GM23338 (cell line): ENCODE measurements around the gene TEX36. TPM values are rescaled to one million over a fixed set of nuclear protein-coding genes. Genes with fewer than 3 reads are reported as not detected.

Source experiments
- ATAC-seq: fragments of 200-7000 bp; cut with Tn5 transposase; 3 replicates; pipeline ENCODE4 v1.9.1; 2020
- DNase-seq: peaks from one replicate; pipeline ENCODE4 v3.0.0-alpha.2; 2015; ENCODE audit warnings: low spot score
- H2AFZ ChIP-seq: fragments of 200-600 bp; sonication (generic); 2 replicates; pipeline ENCODE4 v1.8.0; 2016; ENCODE audit warnings: antibody characterized with exemption, mild to moderate bottlenecking, moderate library complexity
- H3F3A ChIP-seq: fragments of 200-600 bp; sonication (generic); replicated peaks from 2 replicates; pipeline ENCODE4 v1.8.0; 2017; ENCODE audit warnings: antibody characterized with exemption, mixed run types, low read depth
- H3K27ac ChIP-seq: fragments of 200-600 bp; sonication (generic); 2 replicates; pipeline ENCODE4 v1.6.1; 2016; ENCODE audit warnings: low read depth
- H3K27me3 ChIP-seq: fragments of 200-600 bp; sonication (generic); 2 replicates; pipeline ENCODE4 v1.8.0; 2016; ENCODE audit warnings: mild to moderate bottlenecking, mixed run types, moderate library complexity; ENCODE audit not compliant: insufficient read depth
- H3K36me3 ChIP-seq: fragments of 200-600 bp; sonication (generic); 2 replicates; pipeline ENCODE4 v1.8.0; 2016; ENCODE audit warnings: mild to moderate bottlenecking; ENCODE audit not compliant: insufficient read depth
- H3K4me1 ChIP-seq: fragments of 200-600 bp; sonication (generic); 2 replicates; pipeline ENCODE4 v1.8.0; 2016; ENCODE audit warnings: mild to moderate bottlenecking, moderate library complexity; ENCODE audit not compliant: insufficient read depth
- H3K4me2 ChIP-seq: fragments of 200-600 bp; sonication (generic); 2 replicates; pipeline ENCODE4 v1.7.1; 2017; ENCODE audit warnings: mixed run types
- H3K4me3 ChIP-seq: fragments of 200-600 bp; sonication (generic); 2 replicates; pipeline ENCODE4 v1.6.1; 2016; ENCODE audit warnings: mixed run types
- H3K79me2 ChIP-seq: fragments of 200-600 bp; sonication (generic); replicated peaks from 2 replicates; pipeline ENCODE4 v1.8.0; 2017; ENCODE audit warnings: mild to moderate bottlenecking; ENCODE audit not compliant: insufficient read depth
- H3K9me2 ChIP-seq: fragments of 200-600 bp; sonication (generic); 2 replicates; pipeline ENCODE4 v1.8.0; 2017; ENCODE audit not compliant: insufficient read depth
- H4K20me1 ChIP-seq: fragments of 200-600 bp; sonication (generic); replicated peaks from 2 replicates; pipeline ENCODE4 v1.8.0; 2017; ENCODE audit warnings: mild to moderate bottlenecking; ENCODE audit not compliant: insufficient read depth
- H3K27ac Mint-ChIP-seq: 2 replicates; pipeline ENCODE4 v1.8.0; 2020; ENCODE audit warnings: inconsistent platforms, mild to moderate bottlenecking, moderate library complexity, mixed read lengths
- H3K27me3 Mint-ChIP-seq: 3 replicates; pipeline ENCODE4 v1.8.0; 2022; ENCODE audit warnings: low read depth, mild to moderate bottlenecking, moderate library complexity, mixed read lengths, inconsistent platforms; ENCODE audit not compliant: insufficient read depth, poor library complexity
- H3K36me3 Mint-ChIP-seq: 3 replicates; pipeline ENCODE4 v1.8.0; 2021; ENCODE audit warnings: low read depth, mild to moderate bottlenecking, inconsistent platforms, moderate library complexity, mixed read lengths
- H3K4me1 Mint-ChIP-seq: 3 replicates; pipeline ENCODE4 v1.8.0; 2020; ENCODE audit warnings: mild to moderate bottlenecking, inconsistent platforms, mixed read lengths
- H3K4me3 Mint-ChIP-seq: 3 replicates; pipeline ENCODE4 v1.8.0; 2021; ENCODE audit warnings: moderate library complexity, mild to moderate bottlenecking, inconsistent platforms, mixed read lengths
- H3K9me3 Mint-ChIP-seq: 3 replicates; pipeline ENCODE4 v1.8.0; 2020; ENCODE audit warnings: moderate library complexity, mild to moderate bottlenecking, inconsistent platforms, mixed read lengths
- CREB1 ChIP-seq: fragments of 250-450 bp; sonication (Bioruptor Pico); IDR thresholded peaks from 2 replicates; pipeline ENCODE4 v1.5.0; 2020; ENCODE audit warnings: low read depth, mild to moderate bottlenecking, moderate library complexity
- EZH2 ChIP-seq: fragments of 200-600 bp; sonication (generic); IDR thresholded peaks from one replicate; pipeline ENCODE4 v1.8.0; 2017; ENCODE audit warnings: antibody characterized with exemption, mild to moderate bottlenecking, low read depth; ENCODE audit not compliant: unreplicated experiment
- EZH2phosphoT487 ChIP-seq: fragments of 200-600 bp; sonication (generic); IDR thresholded peaks from one replicate; pipeline ENCODE4 v1.8.1; 2018; ENCODE audit warnings: antibody characterized with exemption; ENCODE audit not compliant: unreplicated experiment
- JUNB ChIP-seq: IDR thresholded peaks from one replicate; pipeline ENCODE4 v1.6.1; 2016; ENCODE audit warnings: antibody characterized with exemption; ENCODE audit not compliant: unreplicated experiment
- NANOG ChIP-seq: IDR thresholded peaks from 2 replicates; pipeline ENCODE4 v1.6.1; 2016; ENCODE audit warnings: antibody characterized with exemption, borderline replicate concordance
- STAT1 ChIP-seq: IDR thresholded peaks from one replicate; pipeline ENCODE4 v1.6.1; 2016; ENCODE audit warnings: antibody characterized with exemption; ENCODE audit not compliant: unreplicated experiment
- ZNF114 ChIP-seq: fragments of 250-450 bp; sonication (Bioruptor Pico); IDR thresholded peaks from 2 replicates; pipeline ENCODE4 v1.5.0; 2020; ENCODE audit warnings: mild to moderate bottlenecking, moderate library complexity
- ZNF331 ChIP-seq: fragments of 250-450 bp; sonication (Bioruptor Pico); IDR thresholded peaks from 2 replicates; pipeline ENCODE4 v1.5.0; 2020; ENCODE audit warnings: low read depth, mild to moderate bottlenecking, moderate library complexity
- ZNF462 ChIP-seq: fragments of 250-450 bp; sonication (Bioruptor Pico); IDR thresholded peaks from 2 replicates; pipeline ENCODE4 v1.5.0; 2020; ENCODE audit warnings: mild to moderate bottlenecking, moderate library complexity
- polyA plus RNA-seq: library from polyadenylated mRNA; unstranded; fragments of >200 nt; fragmentation: Nextera tagmentation; extraction: Ambion mirVana; gene quantifications from 2 replicates; pipeline ENCODE4 v1.2.1, GENCODE V29; 2016
- total RNA-seq: library from RNA; depleted of rRNA; stranded (reverse); fragments of >200 nt; shearing (Covaris generic); gene quantifications from 2 replicates; pipeline ENCODE4 v1.2.3, GENCODE V29; 2014
- TF ChIP-seq, protein P1 (sequence below): IDR thresholded peaks from 2 replicates; pipeline ENCODE4 v1.6.1; 2016; ENCODE audit warnings: antibody characterized with exemption
- TF ChIP-seq, protein P2 (sequence below), 2 experiments: fragments of 200-600 bp in 1 of 2; sonication (generic) in 1 of 2; conservative IDR thresholded peaks; 2 replicates each; pipeline versions ENCODE4 v1.5.1 to v1.6.1; 2016 to 2017; ENCODE audit warnings: antibody characterized with exemption in 2 of 2, low read depth in 2 of 2, mild to moderate bottlenecking in 2 of 2, moderate library complexity in 1 of 2
- TF ChIP-seq, protein P3 (sequence below): IDR thresholded peaks from one replicate; pipeline ENCODE4 v1.6.1; 2018; ENCODE audit warnings: antibody characterized with exemption; ENCODE audit not compliant: unreplicated experiment

TEX36 gene
- total and polyA plus RNA-seq, 2 experiments from 2014 or later, result not detected

DNA sequence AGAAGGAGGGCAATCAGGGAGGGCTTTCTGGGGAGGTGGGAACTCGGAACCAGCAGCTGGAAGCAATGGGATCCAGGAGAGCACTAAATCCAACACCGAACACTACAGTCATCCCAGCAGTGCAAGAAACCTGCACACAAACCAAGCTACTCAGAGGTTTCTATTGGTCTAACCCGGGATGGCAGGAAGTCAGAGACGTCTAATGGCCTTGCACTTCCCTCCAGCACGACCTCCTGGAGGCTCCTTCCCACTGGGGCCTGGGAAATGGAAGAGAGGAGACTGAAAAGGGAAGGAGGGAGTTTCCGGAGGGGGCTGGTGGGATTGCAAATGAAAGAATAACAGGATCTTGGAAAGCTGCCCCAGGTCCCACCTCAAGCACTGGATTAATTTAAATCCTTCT lies 56.3 kb downstream of the TEX36 start (continued):
- TF ChIP-seq ZNF462 (CRISPR knock-in tag) (no peak), ZNF331 (CRISPR knock-in tag) (no peak), CREB1 (no peak), EZH2phosphoT487 (no peak), NANOG (no peak)
- TF ChIP-seq, protein P1, sequence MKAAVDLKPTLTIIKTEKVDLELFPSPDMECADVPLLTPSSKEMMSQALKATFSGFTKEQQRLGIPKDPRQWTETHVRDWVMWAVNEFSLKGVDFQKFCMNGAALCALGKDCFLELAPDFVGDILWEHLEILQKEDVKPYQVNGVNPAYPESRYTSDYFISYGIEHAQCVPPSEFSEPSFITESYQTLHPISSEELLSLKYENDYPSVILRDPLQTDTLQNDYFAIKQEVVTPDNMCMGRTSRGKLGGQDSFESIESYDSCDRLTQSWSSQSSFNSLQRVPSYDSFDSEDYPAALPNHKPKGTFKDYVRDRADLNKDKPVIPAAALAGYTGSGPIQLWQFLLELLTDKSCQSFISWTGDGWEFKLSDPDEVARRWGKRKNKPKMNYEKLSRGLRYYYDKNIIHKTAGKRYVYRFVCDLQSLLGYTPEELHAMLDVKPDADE, result no peak

GRCh38 chr10:125625586-125625985 lies 57.4 kb downstream of the TEX36 start:
- Histone ChIP-seq H4K20me1 (no peaks in the 10 kb centered on the region), H3F3A (no peaks in the 10 kb centered on the region), H3K79me2 (no peaks in the 10 kb centered on the region), H3K36me3 (no peaks in the 10 kb centered on the region), H3K9me2 (no peaks in the 10 kb centered on the region; the same call in 1 of the 2 replicates), H3K27me3 (no peaks in the 10 kb centered on the region), H2AFZ (no peak overlapping the region), H3K4me1 (no peaks in the 10 kb centered on the region), H3K27ac (no peak overlapping the region), H3K4me3 (no peak overlapping the region), H3K4me2 (no peak overlapping the region)
- ATAC-seq, result no peak
- no peak for DNase-seq
- H3K27ac Mint-ChIP-seq, result no peak overlapping the region
- H3K9me3 Mint-ChIP-seq, result peaks cover 6% of the 10 kb centered on the region; the same call in 2 of the 3 replicates
- H3K36me3 Mint-ChIP-seq, result no peaks in the 10 kb centered on the region
- H3K4me3 Mint-ChIP-seq, result no peak overlapping the region
- peaks cover 7% of the 10 kb centered on the region for H3K4me1 Mint-ChIP-seq
- H3K27me3 Mint-ChIP-seq, result peaks cover 5% of the 10 kb centered on the region
- TF ChIP-seq STAT1, result no peak
- no peak for TF ChIP-seq EZH2phosphoT487
- TF ChIP-seq, protein P2, sequence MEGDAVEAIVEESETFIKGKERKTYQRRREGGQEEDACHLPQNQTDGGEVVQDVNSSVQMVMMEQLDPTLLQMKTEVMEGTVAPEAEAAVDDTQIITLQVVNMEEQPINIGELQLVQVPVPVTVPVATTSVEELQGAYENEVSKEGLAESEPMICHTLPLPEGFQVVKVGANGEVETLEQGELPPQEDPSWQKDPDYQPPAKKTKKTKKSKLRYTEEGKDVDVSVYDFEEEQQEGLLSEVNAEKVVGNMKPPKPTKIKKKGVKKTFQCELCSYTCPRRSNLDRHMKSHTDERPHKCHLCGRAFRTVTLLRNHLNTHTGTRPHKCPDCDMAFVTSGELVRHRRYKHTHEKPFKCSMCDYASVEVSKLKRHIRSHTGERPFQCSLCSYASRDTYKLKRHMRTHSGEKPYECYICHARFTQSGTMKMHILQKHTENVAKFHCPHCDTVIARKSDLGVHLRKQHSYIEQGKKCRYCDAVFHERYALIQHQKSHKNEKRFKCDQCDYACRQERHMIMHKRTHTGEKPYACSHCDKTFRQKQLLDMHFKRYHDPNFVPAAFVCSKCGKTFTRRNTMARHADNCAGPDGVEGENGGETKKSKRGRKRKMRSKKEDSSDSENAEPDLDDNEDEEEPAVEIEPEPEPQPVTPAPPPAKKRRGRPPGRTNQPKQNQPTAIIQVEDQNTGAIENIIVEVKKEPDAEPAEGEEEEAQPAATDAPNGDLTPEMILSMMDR (conservative IDR thresholded peaks at IDR 0.05; ENCODE audit: low read depth in 2 of 2), result no peak
- TF ChIP-seq ZNF331 (CRISPR knock-in tag), result no peak
- TF ChIP-seq NANOG, result no peak
- no peak for TF ChIP-seq EZH2
- TF ChIP-seq ZNF114 (CRISPR knock-in tag), result no peak
- no peak for TF ChIP-seq JUNB
- TF ChIP-seq, protein P3, sequence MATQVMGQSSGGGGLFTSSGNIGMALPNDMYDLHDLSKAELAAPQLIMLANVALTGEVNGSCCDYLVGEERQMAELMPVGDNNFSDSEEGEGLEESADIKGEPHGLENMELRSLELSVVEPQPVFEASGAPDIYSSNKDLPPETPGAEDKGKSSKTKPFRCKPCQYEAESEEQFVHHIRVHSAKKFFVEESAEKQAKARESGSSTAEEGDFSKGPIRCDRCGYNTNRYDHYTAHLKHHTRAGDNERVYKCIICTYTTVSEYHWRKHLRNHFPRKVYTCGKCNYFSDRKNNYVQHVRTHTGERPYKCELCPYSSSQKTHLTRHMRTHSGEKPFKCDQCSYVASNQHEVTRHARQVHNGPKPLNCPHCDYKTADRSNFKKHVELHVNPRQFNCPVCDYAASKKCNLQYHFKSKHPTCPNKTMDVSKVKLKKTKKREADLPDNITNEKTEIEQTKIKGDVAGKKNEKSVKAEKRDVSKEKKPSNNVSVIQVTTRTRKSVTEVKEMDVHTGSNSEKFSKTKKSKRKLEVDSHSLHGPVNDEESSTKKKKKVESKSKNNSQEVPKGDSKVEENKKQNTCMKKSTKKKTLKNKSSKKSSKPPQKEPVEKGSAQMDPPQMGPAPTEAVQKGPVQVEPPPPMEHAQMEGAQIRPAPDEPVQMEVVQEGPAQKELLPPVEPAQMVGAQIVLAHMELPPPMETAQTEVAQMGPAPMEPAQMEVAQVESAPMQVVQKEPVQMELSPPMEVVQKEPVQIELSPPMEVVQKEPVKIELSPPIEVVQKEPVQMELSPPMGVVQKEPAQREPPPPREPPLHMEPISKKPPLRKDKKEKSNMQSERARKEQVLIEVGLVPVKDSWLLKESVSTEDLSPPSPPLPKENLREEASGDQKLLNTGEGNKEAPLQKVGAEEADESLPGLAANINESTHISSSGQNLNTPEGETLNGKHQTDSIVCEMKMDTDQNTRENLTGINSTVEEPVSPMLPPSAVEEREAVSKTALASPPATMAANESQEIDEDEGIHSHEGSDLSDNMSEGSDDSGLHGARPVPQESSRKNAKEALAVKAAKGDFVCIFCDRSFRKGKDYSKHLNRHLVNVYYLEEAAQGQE, result no peak
